GM06990 (cell line): ENCODE results near the gene TBX10.

ENCODE experiments used
- DNase-seq: peaks from one replicate; pipeline ENCODE4 v3.0.0-alpha.2; 2011; ENCODE audit not compliant: insufficient read length; ENCODE audit errors: extremely low read depth
- H3K27me3 ChIP-seq: replicated peaks from 2 replicates; pipeline ENCODE4 v1.6.0; 2011; ENCODE audit warnings: low read length; ENCODE audit not compliant: control insufficient read depth, insufficient read depth
- H3K36me3 ChIP-seq: 2 replicates; pipeline ENCODE4 v1.5.1; 2011; ENCODE audit warnings: low read length; ENCODE audit not compliant: control insufficient read depth, insufficient read depth
- H3K4me3 ChIP-seq: replicated peaks from 2 replicates; pipeline ENCODE4 v1.5.1; 2011; ENCODE audit warnings: low read depth, mild to moderate bottlenecking, control low read depth, low read length
- TF ChIP-seq, protein P1 (sequence below): IDR thresholded peaks from 2 replicates; pipeline ENCODE4 v1.5.1; 2011; ENCODE audit warnings: low read length, control low read depth, mild to moderate bottlenecking, inconsistent platforms; ENCODE audit not compliant: insufficient read depth, poor library complexity, severe bottlenecking

TBX10 gene

DNA sequence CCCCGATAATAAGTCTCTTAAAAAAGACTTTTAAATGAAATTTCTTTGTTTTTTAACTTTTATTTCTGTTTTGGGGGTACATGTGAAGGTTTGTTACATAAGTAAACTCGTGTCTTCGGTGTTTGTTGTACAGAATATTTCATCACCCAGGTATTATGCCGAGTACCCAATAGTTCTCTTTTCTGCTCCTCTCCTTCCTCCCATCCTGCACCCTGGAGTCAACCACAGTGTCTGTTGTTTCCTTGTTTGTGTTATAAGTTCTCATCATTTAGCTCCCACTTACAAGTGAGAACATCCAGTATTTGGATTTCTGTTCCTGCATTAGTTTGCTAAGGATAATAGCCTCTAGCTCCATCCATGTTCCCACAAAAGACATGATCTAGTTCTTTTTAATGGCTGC lies 57.6 kb downstream of the TBX10 start:
- no peak for DNase-seq
- Histone ChIP-seq H3K36me3 (peaks cover 10% of the 10 kb centered on the region), H3K27me3 (no peaks in the 10 kb centered on the region; the same call in 1 of the 2 replicates), H3K4me3 (no peak overlapping the region)
- TF ChIP-seq, protein P1, sequence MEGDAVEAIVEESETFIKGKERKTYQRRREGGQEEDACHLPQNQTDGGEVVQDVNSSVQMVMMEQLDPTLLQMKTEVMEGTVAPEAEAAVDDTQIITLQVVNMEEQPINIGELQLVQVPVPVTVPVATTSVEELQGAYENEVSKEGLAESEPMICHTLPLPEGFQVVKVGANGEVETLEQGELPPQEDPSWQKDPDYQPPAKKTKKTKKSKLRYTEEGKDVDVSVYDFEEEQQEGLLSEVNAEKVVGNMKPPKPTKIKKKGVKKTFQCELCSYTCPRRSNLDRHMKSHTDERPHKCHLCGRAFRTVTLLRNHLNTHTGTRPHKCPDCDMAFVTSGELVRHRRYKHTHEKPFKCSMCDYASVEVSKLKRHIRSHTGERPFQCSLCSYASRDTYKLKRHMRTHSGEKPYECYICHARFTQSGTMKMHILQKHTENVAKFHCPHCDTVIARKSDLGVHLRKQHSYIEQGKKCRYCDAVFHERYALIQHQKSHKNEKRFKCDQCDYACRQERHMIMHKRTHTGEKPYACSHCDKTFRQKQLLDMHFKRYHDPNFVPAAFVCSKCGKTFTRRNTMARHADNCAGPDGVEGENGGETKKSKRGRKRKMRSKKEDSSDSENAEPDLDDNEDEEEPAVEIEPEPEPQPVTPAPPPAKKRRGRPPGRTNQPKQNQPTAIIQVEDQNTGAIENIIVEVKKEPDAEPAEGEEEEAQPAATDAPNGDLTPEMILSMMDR: no peak

DNA sequence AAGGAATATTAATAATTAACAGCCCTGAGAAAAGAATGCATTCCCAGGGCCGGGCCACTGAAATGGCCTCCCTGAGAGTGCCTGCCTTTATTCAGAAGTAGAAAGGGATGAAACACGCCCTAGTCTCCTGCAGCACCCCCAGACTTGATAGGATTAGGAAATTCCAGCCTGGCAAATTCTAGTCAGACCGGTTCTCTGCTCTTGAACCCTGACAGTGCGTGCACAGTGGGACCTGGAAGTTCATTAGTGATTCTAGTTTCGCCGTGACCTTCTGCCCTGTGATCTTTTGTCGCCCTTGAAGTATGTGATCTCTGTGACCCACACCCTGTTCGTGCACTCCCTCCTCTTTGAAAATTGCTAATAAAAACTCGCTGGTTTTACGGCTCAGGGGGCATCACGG lies 58.1 kb downstream of the TBX10 start:
- Histone ChIP-seq H3K4me3 (no peak overlapping the region), H3K36me3 (peaks cover 10% of the 10 kb centered on the region), H3K27me3 (no peaks in the 10 kb centered on the region; the same call in 1 of the 2 replicates)
- no peak for DNase-seq
- TF ChIP-seq, protein P1: no peak
